Measurements from ENCODE around the gene MACROD2. TPM values are rescaled to one million over a fixed set of nuclear protein-coding genes. Genes with fewer than 3 reads are reported as not detected.

MACROD2 gene
- total and polyA plus RNA-seq, 2 experiments from 2014 or later: 2.8 to 4.3 TPM

- TF ChIP-seq ZNF462 (CRISPR knock-in tag; IDR thresholded peaks at IDR 0.05) (no peak), POLR2AphosphoS5 (IDR thresholded peaks at IDR 0.05; ENCODE audit: low read depth) (no peak), STAT1 (IDR thresholded peaks at IDR 0.05; ENCODE audit: unreplicated experiment) (no peak), CREB1 (CRISPR knock-in tag; IDR thresholded peaks at IDR 0.05; ENCODE audit: low read depth) (no peak), REST (IDR thresholded peaks at IDR 0.05; ENCODE audit: unreplicated experiment) (no peak)
Observed at GRCh38 chr20:14599613-14600012, 604.3 kb downstream of the MACROD2 start (continued).

GRCh38 chr20:14600527-14600926 is 605.2 kb downstream of the MACROD2 start:
- Histone ChIP-seq H3K27ac (ENCODE audit: low read depth) (no peak overlapping the region), H3K4me2 (no peak overlapping the region), H3K79me2 (replicated peaks; ENCODE audit: insufficient read depth) (no peaks in the 10 kb centered on the region), H3K4me3 (no peak overlapping the region), H4K20me1 (replicated peaks; ENCODE audit: insufficient read depth) (no peaks in the 10 kb centered on the region), H2AFZ (no peak overlapping the region), H3K27me3 (ENCODE audit: insufficient read depth) (no peaks in the 10 kb centered on the region), H3K4me1 (ENCODE audit: insufficient read depth) (no peaks in the 10 kb centered on the region), H3K36me3 (ENCODE audit: insufficient read depth) (no peaks in the 10 kb centered on the region), H3K9me2 (ENCODE audit: insufficient read depth) (peaks cover 5% of the 10 kb centered on the region; the same call in 1 of the 2 replicates), H3F3A (replicated peaks; ENCODE audit: low read depth) (no peaks in the 10 kb centered on the region)
- H3K4me3 Mint-ChIP-seq: no peak overlapping the region
- no peak overlapping the region for H3K27ac Mint-ChIP-seq
- no peaks in the 10 kb centered on the region for H3K36me3 Mint-ChIP-seq (ENCODE audit: low read depth)
- DNase-seq (ENCODE audit: low spot score): no peak
- peaks cover 1% of the 10 kb centered on the region for H3K27me3 Mint-ChIP-seq (ENCODE audit: insufficient read depth, low read depth, poor library complexity)
- no peak for ATAC-seq
- H3K9me3 Mint-ChIP-seq: no peaks in the 10 kb centered on the region
- no peaks in the 10 kb centered on the region; the same call in 2 of the 3 replicates for H3K4me1 Mint-ChIP-seq
- TF ChIP-seq ZNF462 (CRISPR knock-in tag; IDR thresholded peaks at IDR 0.05) (no peak), STAT1 (IDR thresholded peaks at IDR 0.05; ENCODE audit: unreplicated experiment) (no peak), POLR2AphosphoS5 (IDR thresholded peaks at IDR 0.05; ENCODE audit: low read depth) (no peak)

All from GM23338 (cell line).